CD14-positive monocyte (primary cell): Measurements from ENCODE around the gene CARD8. TPM values are rescaled to one million over a fixed set of nuclear protein-coding genes. Genes with fewer than 3 reads are reported as not detected.
A peak's percentile ranks its signal among the peaks of the same experiment; 100 is the strongest.
"Not testable (repeated sequence)": the region's sequence is repeated elsewhere in the genome, so short reads cannot be mapped to it uniquely, and the experiment has no call there.

ENCODE experiments used
- DNase-seq, 3 donors: peaks; one replicate each; pipeline ENCODE4 v3.0.0-alpha.2; 2011 to 2022
- H2AFZ ChIP-seq: 2 replicates; pipeline ENCODE4 v1.6.0; 2012; ENCODE audit warnings: mild to moderate bottlenecking, low read depth, low read length, inconsistent platforms; ENCODE audit not compliant: insufficient read depth, poor library complexity, severe bottlenecking
- H3K27ac ChIP-seq, 2 donors: 1 replicate in 1 of 2; 2 replicates in 1 of 2; pipeline ENCODE4 v1.5.1; 2012 to 2013; ENCODE audit warnings: low read length in 2 of 2, control low read depth in 1 of 2, inconsistent platforms in 1 of 2, low read depth in 1 of 2, mild to moderate bottlenecking in 1 of 2
- H3K27me3 ChIP-seq, 2 donors: one replicate each; pipeline versions ENCODE4 v1.6.0 to v1.6.1; 2011 to 2013; ENCODE audit warnings: low read length in 2 of 2; ENCODE audit not compliant: control insufficient read depth in 2 of 2, insufficient read depth in 2 of 2
- H3K36me3 ChIP-seq, 2 donors: replicated peaks in 1 of 2; 1 replicate in 1 of 2; 2 replicates in 1 of 2; pipeline versions ENCODE4 v1.5.1 to v1.6.1; 2012 to 2013; ENCODE audit warnings: low read length in 2 of 2, control low read depth in 1 of 2, inconsistent platforms in 1 of 2, mild to moderate bottlenecking in 1 of 2; ENCODE audit not compliant: insufficient read depth in 2 of 2, control insufficient read depth in 1 of 2
- H3K4me1 ChIP-seq, 2 donors: 1 replicate in 1 of 2; 2 replicates in 1 of 2; pipeline versions ENCODE4 v1.5.1 to v1.6.1; 2012 to 2013; ENCODE audit warnings: low read length in 2 of 2, control low read depth in 1 of 2, inconsistent platforms in 1 of 2, mild to moderate bottlenecking in 1 of 2, moderate library complexity in 1 of 2; ENCODE audit not compliant: insufficient read depth in 2 of 2, control insufficient read depth in 1 of 2
- H3K4me2 ChIP-seq: replicated peaks from 2 replicates; pipeline ENCODE3; 2012; ENCODE audit warnings: low read length, moderate library complexity, mild to moderate bottlenecking; ENCODE audit not compliant: poor library complexity, severe bottlenecking; ENCODE audit errors: extremely low read depth
- H3K4me3 ChIP-seq, 3 experiments: fragments of 200-600 bp in 1 of 3; sonication (generic) in 1 of 3; replicated peaks in 1 of 3; 1 replicate in 2 of 3; 2 replicates in 1 of 3; pipeline ENCODE4 v1.5.1; 2011 to 2013; ENCODE audit warnings: low read length in 3 of 3, mild to moderate bottlenecking in 3 of 3, control low read depth in 2 of 3, low read depth in 2 of 3, inconsistent platforms in 1 of 3, moderate library complexity in 1 of 3
- H3K79me2 ChIP-seq: 2 replicates; pipeline ENCODE4 v1.6.0; 2012; ENCODE audit warnings: mild to moderate bottlenecking, control low read depth, inconsistent platforms, low read length, moderate library complexity; ENCODE audit not compliant: insufficient read depth
- H3K9ac ChIP-seq: 2 replicates; pipeline ENCODE4 v1.6.0; 2017; ENCODE audit warnings: low read length, mild to moderate bottlenecking; ENCODE audit not compliant: insufficient read depth, poor library complexity, severe bottlenecking
- H3K9me3 ChIP-seq, 2 donors: replicated peaks in 1 of 2; 1 replicate in 1 of 2; 2 replicates in 1 of 2; pipeline versions ENCODE4 v1.5.1 to v1.6.1; 2012 to 2013; ENCODE audit warnings: low read length in 2 of 2, control low read depth in 1 of 2; ENCODE audit not compliant: control insufficient read depth in 1 of 2, insufficient read depth in 1 of 2
- H4K20me1 ChIP-seq: 2 replicates; pipeline ENCODE4 v1.6.0; 2012; ENCODE audit warnings: mild to moderate bottlenecking, low read length, control low read depth, moderate library complexity; ENCODE audit not compliant: insufficient read depth
- H3K27ac Mint-ChIP-seq, 7 donors: one replicate each; pipeline ENCODE4 v1.8.0; 2020; ENCODE audit warnings: mild to moderate bottlenecking in 7 of 7, mixed read lengths in 7 of 7, moderate library complexity in 6 of 7, inconsistent platforms in 2 of 7
- H3K27me3 Mint-ChIP-seq, 3 donors: one replicate each; pipeline ENCODE4 v1.8.0; 2021 to 2022; ENCODE audit warnings: low read depth in 3 of 3, mild to moderate bottlenecking in 3 of 3, mixed read lengths in 3 of 3, moderate library complexity in 3 of 3, inconsistent platforms in 1 of 3
- H3K36me3 Mint-ChIP-seq, 2 donors: one replicate each; pipeline ENCODE4 v1.8.0; 2020; ENCODE audit warnings: mixed read lengths in 2 of 2, inconsistent platforms in 1 of 2, mild to moderate bottlenecking in 1 of 2
- H3K4me1 Mint-ChIP-seq: one replicate; pipeline ENCODE4 v1.8.0; 2020; ENCODE audit warnings: mild to moderate bottlenecking, mixed read lengths
- H3K4me3 Mint-ChIP-seq, 2 donors: one replicate each; pipeline ENCODE4 v1.8.0; 2020; ENCODE audit warnings: mild to moderate bottlenecking in 2 of 2, mixed read lengths in 2 of 2, moderate library complexity in 1 of 2
- H3K9me3 Mint-ChIP-seq, 7 donors: one replicate each; pipeline ENCODE4 v1.8.0; 2020 to 2022; ENCODE audit warnings: mixed read lengths in 7 of 7, mild to moderate bottlenecking in 6 of 7, moderate library complexity in 6 of 7, inconsistent platforms in 2 of 7
- WGBS: methylation state at CpG from one replicate; pipeline ENCODE4 v1.1.5; 2013; ENCODE audit warnings: missing lambda C conversion rate; ENCODE audit not compliant: insufficient coverage; 5-methylcytosine and 5-hydroxymethylcytosine counted together
- intact Hi-C, 2 donors: fragments of 100-400 bp; cut with micrococcal nuclease; formaldehyde crosslinking; loops; one replicate each; pipeline versions ENCODE4 v1.15.0 to v1.15.1; 2023
- polyA plus RNA-seq, 3 donors: library from polyadenylated mRNA; depleted of rRNA in 1 of 3; unstranded in 2 of 3; stranded (reverse) in 1 of 3; fragments of 300-500 nt in 2 of 3; fragments of >200 nt in 1 of 3; fragmentation: Illumina TruSeq in 2 of 3; gene quantifications; 1 replicate in 2 of 3; 2 replicates in 1 of 3; pipeline ENCODE4 v1.2.3, GENCODE V29; 2012 to 2021
- TF ChIP-seq, protein P1 (sequence below): fragments of 200-600 bp; IDR thresholded peaks from one replicate; pipeline ENCODE4 v1.8.0; 2022; ENCODE audit warnings: antibody characterized with exemption, mild to moderate bottlenecking

The CARD8 gene
- polyA plus RNA-seq, 3 donors = 76.4 to 122 (median 90.9) TPM

DNA sequence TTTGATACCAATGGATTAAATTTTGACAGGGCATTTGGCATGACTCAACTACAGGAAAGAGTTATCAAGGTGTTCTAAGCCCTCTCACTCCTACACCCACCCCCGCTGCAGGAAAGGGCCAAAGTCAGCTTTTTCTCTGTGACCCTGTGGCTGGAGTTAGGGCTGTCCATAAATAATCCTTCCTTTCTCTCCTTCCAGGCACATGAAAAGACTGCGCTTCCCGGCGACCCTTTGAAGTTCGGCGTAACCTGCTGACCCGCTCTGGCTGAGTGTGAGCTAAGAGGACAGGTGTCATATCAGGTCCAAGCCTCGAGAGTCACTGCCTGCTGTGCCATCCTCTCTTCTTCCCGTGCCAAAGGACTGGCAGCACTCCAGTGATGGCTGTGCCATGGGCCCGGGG, 39.7 kb upstream of the CARD8 start:
- Histone ChIP-seq H3K79me2 (no peaks in the 10 kb centered on the region), H3K9ac (no peak overlapping the region), H3K27ac (no peak overlapping the region), H3K36me3 (no peaks in the 10 kb centered on the region), H3K4me1 (peaks cover 8 to 10% of the 10 kb centered on the region in 2 donors), H4K20me1 (no peaks in the 10 kb centered on the region), H3K4me2 (no peak overlapping the region), H3K4me3 (no peak overlapping the region), H3K27me3 (peaks cover 0 to 5% of the 10 kb centered on the region in 2 donors), H2AFZ (no peak overlapping the region), H3K9me3 (no peaks in the 10 kb centered on the region)
- peaks cover 5 to 18% (median 11%) of the 10 kb centered on the region in 3 donors for H3K27me3 Mint-ChIP-seq
- no peak overlapping the region for H3K27ac Mint-ChIP-seq
- TF ChIP-seq, protein P1, sequence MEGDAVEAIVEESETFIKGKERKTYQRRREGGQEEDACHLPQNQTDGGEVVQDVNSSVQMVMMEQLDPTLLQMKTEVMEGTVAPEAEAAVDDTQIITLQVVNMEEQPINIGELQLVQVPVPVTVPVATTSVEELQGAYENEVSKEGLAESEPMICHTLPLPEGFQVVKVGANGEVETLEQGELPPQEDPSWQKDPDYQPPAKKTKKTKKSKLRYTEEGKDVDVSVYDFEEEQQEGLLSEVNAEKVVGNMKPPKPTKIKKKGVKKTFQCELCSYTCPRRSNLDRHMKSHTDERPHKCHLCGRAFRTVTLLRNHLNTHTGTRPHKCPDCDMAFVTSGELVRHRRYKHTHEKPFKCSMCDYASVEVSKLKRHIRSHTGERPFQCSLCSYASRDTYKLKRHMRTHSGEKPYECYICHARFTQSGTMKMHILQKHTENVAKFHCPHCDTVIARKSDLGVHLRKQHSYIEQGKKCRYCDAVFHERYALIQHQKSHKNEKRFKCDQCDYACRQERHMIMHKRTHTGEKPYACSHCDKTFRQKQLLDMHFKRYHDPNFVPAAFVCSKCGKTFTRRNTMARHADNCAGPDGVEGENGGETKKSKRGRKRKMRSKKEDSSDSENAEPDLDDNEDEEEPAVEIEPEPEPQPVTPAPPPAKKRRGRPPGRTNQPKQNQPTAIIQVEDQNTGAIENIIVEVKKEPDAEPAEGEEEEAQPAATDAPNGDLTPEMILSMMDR = no peak
- peaks cover 8% of the 10 kb centered on the region for H3K4me1 Mint-ChIP-seq
- intact Hi-C loops = loop anchor here (10.0 kb wide), 1 partner anchor 191 kb away; no protein-coding TSS in a partner anchor
- H3K4me3 Mint-ChIP-seq = no peak overlapping the region
- H3K9me3 Mint-ChIP-seq = no peaks in the 10 kb centered on the region
- WGBS = 96% methylated on average over 9 of the region's 10 CpGs
- no peaks in the 10 kb centered on the region for H3K36me3 Mint-ChIP-seq
- no peak for DNase-seq

DNA sequence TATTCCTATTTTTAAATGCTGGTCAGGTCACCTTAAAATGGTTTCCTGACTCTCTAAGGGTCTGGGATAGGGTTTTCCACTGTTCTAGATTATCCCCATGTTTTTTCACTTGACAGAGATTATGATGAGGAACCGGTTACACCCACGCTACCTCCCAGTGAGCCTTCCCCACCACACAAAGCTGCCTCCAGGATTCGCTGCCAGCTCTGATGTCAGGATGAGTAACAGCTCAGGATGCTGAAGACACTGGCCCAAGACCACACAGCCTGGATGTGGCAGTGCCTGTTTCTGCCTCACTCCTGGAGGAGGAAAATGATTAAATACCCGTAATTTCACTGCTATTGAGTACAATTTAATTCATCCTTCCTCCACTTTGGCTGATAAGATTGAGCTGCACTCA, 37.1 kb upstream of the CARD8 start:
- intact Hi-C loops = loop anchor here (10.0 kb wide), 1 partner anchor 188 kb away; no protein-coding TSS in a partner anchor
- DNase-seq = no peak
- Histone ChIP-seq H4K20me1 (no peaks in the 10 kb centered on the region), H3K27ac (no peak overlapping the region), H3K9me3 (no peaks in the 10 kb centered on the region), H3K4me2 (no peak overlapping the region), H3K4me1 (peaks cover 8 to 10% of the 10 kb centered on the region in 2 donors), H3K4me3 (no peak overlapping the region), H3K9ac (no peak overlapping the region), H3K27me3 (peaks cover 0 to 5% of the 10 kb centered on the region in 2 donors), H3K79me2 (no peaks in the 10 kb centered on the region), H2AFZ (peak overlapping the region; percentile 5), H3K36me3 (no peaks in the 10 kb centered on the region)
- H3K4me1 Mint-ChIP-seq = peaks cover 8% of the 10 kb centered on the region
- no peaks in the 10 kb centered on the region for H3K36me3 Mint-ChIP-seq
- H3K9me3 Mint-ChIP-seq = no peaks in the 10 kb centered on the region
- H3K27ac Mint-ChIP-seq = no peak overlapping the region
- H3K27me3 Mint-ChIP-seq = peaks cover 6 to 20% (median 16%) of the 10 kb centered on the region in 3 donors
- no peak overlapping the region for H3K4me3 Mint-ChIP-seq
- 100% methylated on average over 1 of the region's 4 CpGs for WGBS
- TF ChIP-seq, protein P1 = no peak

DNA sequence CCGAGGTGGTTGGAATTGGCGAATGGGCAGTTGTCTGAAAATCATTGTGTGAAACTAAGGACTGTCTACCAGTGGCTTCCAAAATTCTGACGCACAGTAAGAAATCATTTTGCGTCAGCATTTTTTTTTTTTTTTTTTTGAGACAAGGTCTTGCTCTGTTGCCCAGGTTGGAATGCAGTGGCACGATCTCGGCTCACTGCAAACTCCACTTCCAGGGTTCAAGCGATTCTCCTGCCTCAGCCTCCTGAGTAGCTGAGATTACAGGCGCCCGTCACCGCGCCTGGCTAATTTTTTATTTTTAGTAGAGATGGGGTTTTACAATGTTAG, 35.7 kb upstream of the CARD8 start:
- H3K27me3 ChIP-seq, H3K9me3 Mint-ChIP-seq, H3K9ac ChIP-seq, DNase-seq, H3K4me1 ChIP-seq, H3K36me3 Mint-ChIP-seq, H4K20me1 ChIP-seq, H3K27ac ChIP-seq, H3K4me1 Mint-ChIP-seq, H3K9me3 ChIP-seq, H3K79me2 ChIP-seq, H3K36me3 ChIP-seq, H3K27ac Mint-ChIP-seq: not testable (repeated sequence)
- intact Hi-C loops = loop anchor here (1.0 to 10.0 kb wide), 2 partner anchors 24 to 187 kb away; no protein-coding TSS in a partner anchor
- peak overlapping the region; percentile 81 for H2AFZ ChIP-seq
- H3K4me3 ChIP-seq = peak overlapping the region in 2 of 3 experiments; percentile 36 to 72
- peaks cover 6 to 19% (median 16%) of the 10 kb centered on the region in 3 donors for H3K27me3 Mint-ChIP-seq
- WGBS = 0% methylated on average over 4 of the region's 11 CpGs
- H3K4me3 Mint-ChIP-seq = peak overlapping the region; percentile 80 to 93
- H3K4me2 ChIP-seq = peak overlapping the region; percentile 86
